GM10266 (cell line): ENCODE results near the gene APMAP.

Source experiments
- DNase-seq: peaks from one replicate; pipeline ENCODE4 v3.0.0; 2012; ENCODE audit errors: extremely low spot score
- TF ChIP-seq, protein P1 (sequence below): IDR thresholded peaks from 2 replicates; pipeline ENCODE4 v1.5.1; 2012; ENCODE audit warnings: mild to moderate bottlenecking, low read depth; ENCODE audit not compliant: control insufficient read depth, insufficient read depth; ENCODE audit errors: missing control alignments

Gene APMAP

DNA sequence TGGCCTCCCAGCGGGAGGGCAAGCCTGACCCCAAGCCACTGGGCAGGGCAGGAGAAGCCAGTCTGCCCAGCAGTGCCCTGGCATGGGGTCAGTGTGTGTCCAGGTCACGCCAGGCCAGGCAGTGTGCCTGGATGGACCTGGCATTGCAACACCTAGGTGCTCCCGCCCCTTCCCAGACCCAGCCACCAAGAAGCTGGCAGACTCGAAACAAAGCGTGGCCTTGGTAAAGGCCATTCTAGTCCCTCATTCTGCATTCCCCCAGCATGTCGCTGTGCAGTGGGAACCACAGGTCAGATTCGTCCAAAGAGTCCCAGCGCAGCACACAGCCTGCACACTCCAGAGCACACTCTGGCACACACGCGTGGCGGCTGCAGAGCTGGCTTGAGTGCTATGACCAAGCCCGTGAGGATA lies 19.3 kb upstream of the APMAP start:
- no peak for DNase-seq
- TF ChIP-seq, protein P1, sequence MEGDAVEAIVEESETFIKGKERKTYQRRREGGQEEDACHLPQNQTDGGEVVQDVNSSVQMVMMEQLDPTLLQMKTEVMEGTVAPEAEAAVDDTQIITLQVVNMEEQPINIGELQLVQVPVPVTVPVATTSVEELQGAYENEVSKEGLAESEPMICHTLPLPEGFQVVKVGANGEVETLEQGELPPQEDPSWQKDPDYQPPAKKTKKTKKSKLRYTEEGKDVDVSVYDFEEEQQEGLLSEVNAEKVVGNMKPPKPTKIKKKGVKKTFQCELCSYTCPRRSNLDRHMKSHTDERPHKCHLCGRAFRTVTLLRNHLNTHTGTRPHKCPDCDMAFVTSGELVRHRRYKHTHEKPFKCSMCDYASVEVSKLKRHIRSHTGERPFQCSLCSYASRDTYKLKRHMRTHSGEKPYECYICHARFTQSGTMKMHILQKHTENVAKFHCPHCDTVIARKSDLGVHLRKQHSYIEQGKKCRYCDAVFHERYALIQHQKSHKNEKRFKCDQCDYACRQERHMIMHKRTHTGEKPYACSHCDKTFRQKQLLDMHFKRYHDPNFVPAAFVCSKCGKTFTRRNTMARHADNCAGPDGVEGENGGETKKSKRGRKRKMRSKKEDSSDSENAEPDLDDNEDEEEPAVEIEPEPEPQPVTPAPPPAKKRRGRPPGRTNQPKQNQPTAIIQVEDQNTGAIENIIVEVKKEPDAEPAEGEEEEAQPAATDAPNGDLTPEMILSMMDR, result no peak

DNA sequence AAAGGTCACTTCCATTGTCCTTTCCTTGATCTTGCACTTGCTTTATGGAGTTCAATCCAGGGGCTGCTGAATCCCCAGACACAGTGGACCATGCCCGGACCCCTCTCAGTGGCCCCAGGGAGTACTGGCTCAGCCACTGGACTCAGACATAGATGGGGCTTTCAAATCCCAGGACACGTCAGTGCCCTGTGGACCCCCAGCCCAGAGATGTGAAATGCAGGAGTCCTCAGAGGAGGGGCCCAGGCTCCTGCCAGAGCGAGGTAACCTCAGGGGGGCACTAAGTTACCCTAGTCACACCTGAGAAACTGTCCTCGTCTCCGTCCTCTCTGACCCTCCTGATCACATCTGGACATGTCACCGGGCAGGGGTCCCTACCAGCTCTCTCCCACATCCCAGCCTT lies 18.7 kb upstream of the APMAP start:
- no peak for DNase-seq
- TF ChIP-seq, protein P1, result no peak

DNA sequence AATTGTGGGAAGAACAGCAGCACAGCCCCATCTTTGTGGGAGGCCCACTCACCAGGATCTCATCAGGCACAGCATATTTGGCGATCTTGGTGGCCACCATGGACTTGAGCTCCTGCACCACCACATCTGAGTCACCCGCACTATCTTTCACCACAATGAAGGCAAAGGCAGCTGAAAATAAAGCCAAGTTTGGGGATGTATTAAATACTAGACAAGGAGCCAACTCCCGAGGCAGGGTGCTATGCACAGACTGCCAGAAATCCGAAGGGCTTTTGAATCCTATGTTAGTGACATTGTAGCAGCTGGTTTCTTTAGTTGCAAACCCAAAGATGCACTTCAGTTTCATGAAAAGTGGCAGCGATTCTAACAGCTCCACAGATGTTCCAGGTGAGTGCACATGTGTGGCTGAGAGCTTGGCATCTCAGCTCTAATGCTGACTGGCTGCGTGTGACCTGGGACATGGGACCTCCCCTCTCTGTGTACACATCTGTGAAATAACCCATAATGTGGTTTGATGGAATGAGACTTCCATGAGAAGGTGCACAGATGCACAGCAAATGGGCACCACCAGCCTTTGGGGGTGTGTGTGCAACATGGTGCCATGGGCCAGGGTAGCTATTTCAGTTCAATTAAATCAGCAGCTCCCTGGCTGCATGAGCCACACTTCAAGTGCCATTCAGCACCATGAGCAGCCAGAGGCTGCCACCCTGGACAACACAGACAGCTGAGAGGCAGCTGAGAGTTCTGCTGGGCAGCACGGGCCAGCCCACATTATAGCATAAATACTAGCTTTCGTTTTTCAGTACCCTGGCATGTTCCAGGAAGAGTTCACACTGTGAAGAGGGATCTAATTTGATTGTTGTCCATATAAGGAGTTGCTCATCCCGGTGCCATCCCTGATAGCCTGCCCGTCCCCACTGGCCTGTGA lies 16.9 kb upstream of the APMAP start:
- DNase-seq, result no peak
- TF ChIP-seq, protein P1, result no peak

DNA sequence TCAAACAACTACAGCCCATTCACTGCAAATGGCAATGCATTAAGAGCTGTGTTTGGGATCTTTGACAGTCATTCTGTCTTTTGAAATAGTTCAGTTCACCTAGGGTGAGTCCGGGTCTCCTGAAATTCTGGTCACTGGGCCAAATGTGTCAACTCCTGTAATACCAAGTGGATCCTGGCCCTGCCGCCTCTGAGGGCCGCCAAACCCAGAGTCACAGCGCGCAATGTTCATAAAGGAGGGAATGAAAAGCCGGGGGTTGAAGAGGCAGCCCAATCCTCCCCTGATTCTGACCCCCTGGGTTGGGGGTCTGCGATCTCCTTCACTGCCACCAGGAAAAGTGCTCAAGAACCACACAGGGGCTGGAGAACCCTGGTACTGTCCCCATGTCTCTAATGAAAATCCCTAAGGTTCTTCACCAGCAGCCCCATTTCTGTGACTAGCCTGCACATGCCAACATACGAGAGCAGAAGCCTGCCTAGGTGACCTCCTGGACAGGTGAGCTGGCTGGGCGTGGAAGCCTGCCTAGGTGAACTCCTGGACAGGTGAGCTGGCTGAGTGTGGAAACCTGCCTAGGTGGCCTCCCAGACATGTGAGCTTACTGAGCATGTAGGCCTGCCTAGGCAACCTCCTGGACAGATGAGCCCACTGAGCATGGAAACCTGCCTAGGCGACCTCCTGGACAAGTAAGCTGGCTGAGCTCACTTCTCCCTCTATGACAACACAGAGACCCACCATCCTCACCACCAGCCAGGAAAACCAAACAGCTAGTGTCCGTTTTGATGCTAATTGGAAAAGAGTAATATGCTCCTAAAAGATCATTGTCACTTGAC lies 16.1 kb upstream of the APMAP start:
- no peak for DNase-seq
- TF ChIP-seq, protein P1, result no peak

DNA sequence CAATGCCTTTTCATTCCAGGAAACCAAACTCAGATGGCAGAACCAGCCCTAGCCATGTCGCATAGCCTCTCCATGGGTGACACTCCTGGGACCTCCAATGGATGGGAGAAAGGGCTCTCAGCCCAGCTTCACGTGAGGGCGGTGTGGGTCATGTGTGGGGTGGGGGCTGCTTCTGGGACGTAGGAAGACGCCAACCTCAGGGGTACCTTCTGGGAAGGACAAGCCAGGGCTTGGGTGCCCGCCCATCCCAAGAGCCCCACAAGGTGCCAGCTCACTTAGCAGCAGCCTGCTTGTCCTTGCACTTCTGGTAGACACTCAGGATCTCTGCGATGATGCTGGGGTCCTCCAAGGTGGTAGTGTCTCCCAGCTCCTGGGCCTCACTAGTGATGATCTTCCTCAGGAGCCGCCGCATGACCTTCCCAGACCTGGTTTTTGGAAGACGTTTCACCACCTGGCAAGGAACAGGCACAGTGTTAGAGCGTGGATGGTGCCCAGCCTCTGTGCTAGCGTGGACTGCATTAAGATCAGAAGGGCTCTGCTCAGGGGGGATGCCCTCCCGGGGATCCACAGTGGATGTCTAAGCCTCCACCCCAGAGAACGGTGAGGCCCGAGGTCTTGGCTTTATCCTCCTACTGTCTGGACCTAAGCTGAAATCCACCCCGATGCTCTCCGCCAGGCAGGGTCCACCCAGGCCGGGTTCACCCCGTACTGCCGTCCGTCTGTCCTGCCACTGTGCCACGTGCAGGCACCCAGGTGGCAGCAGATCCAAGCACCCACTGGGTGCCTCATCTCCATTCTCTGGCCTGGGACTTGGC lies 15.1 kb upstream of the APMAP start:
- DNase-seq, result no peak
- TF ChIP-seq, protein P1, result no peak

DNA sequence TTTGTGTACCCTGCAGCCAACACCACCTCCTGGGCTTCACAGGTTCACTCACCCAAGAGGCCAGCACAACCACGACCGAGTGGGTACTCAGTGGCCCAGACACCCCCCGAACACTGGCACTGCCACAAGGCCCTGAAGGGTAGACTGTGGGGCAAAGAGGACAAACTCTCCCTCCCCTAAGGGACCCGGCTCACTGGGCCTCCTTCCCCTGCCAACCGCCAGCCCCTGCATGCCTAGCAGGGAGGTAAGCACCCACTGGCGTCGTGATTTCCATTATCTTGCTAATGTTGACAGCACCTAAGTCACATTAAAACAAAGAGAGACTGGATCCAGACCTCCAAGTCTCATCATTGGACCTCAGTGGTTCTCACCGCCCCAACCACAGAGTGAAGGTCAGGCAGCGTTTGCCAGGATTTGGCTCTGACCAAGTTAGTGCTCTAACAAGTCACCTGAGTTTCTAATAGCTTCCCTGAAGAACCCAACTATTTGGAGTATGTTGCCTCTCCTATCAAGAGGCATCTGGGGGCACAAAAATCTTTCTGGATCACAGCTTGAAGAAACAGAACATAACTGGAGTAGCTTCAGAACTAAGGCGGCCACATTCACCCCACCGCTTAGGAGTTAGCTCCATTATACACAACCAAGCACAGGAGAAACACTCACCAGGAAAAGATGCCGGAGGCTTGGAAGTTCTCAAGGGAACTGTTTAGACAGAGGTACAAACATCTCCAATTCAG lies 14.0 kb upstream of the APMAP start:
- TF ChIP-seq, protein P1, result no peak
- DNase-seq, result no peak
